ENCODE measurements around the gene BTNL2.

Gene BTNL2

GRCh38 chr6:32413427-32414047 is 6.6 kb upstream of the BTNL2 start:
- peak; percentile 74 for DNase-seq (ENCODE audit: low read depth)
- H3K4me3 ChIP-seq (ENCODE audit: low read length), result no peak overlapping the region
- TF ChIP-seq CTCF (conservative IDR thresholded peaks at IDR 0.05; ENCODE audit: low read length), result peak; percentile 94

GRCh38 chr6:32411566-32412327 is 4.8 kb upstream of the BTNL2 start:
- H3K4me3 ChIP-seq (ENCODE audit: low read length), result no peak overlapping the region
- no peak for DNase-seq (ENCODE audit: low read depth)
- TF ChIP-seq CTCF (conservative IDR thresholded peaks at IDR 0.05; ENCODE audit: low read length), result no peak

GRCh38 chr6:32410906-32411305 is 3.9 kb upstream of the BTNL2 start:
- TF ChIP-seq CTCF (conservative IDR thresholded peaks at IDR 0.05; ENCODE audit: low read length), result no peak
- H3K4me3 ChIP-seq (ENCODE audit: low read length), result no peak overlapping the region
- no peak for DNase-seq (ENCODE audit: low read depth)

GRCh38 chr6:32406197-32406596 is 784 bp downstream of the BTNL2 start:
- no peak overlapping the region for H3K4me3 ChIP-seq (ENCODE audit: low read length)
- TF ChIP-seq CTCF (conservative IDR thresholded peaks at IDR 0.05; ENCODE audit: low read length), result no peak
- DNase-seq (ENCODE audit: low read depth), result no peak

GRCh38 chr6:32405656-32406055 is 1.3 kb downstream of the BTNL2 start:
- no peak for DNase-seq (ENCODE audit: low read depth)
- no peak overlapping the region for H3K4me3 ChIP-seq (ENCODE audit: low read length)
- no peak for TF ChIP-seq CTCF (conservative IDR thresholded peaks at IDR 0.05; ENCODE audit: low read length)

- TF ChIP-seq CTCF (conservative IDR thresholded peaks at IDR 0.05; ENCODE audit: low read length), result no peak
- DNase-seq (ENCODE audit: low read depth), result no peak
- no peak overlapping the region for H3K4me3 ChIP-seq (ENCODE audit: low read length)
Observed at GRCh38 chr6:32402812-32403211, 4.2 kb downstream of the BTNL2 start.
